GM12892 (cell line): ENCODE measurements around the gene FBLN7.

Experiments
- POLR2A ChIP-seq: IDR thresholded peaks from 2 replicates; pipeline ENCODE4 v1.6.1; 2011; ENCODE audit warnings: low read depth, low read length, control low read depth
- TAF1 ChIP-seq: IDR thresholded peaks from 2 replicates; pipeline ENCODE4 v1.6.1; 2011; ENCODE audit warnings: low read depth, mild to moderate bottlenecking, control low read depth, low read length, borderline replicate concordance

- no peak for TF ChIP-seq POLR2A
- TF ChIP-seq TAF1 = no peak
These were observed 44.4 kb downstream of the FBLN7 start for GRCh38 chr2:112182581-112183034.
